ENCODE data around the gene MAD1L1. TPM values are rescaled to one million over a fixed set of nuclear protein-coding genes. Genes with fewer than 3 reads are reported as not detected.
A peak's percentile ranks its signal among the peaks of the same experiment; 100 is the strongest.

MAD1L1 gene
- total RNA-seq, 2 experiments from 2014 or later: 58.3 to 65.3 TPM

DNA sequence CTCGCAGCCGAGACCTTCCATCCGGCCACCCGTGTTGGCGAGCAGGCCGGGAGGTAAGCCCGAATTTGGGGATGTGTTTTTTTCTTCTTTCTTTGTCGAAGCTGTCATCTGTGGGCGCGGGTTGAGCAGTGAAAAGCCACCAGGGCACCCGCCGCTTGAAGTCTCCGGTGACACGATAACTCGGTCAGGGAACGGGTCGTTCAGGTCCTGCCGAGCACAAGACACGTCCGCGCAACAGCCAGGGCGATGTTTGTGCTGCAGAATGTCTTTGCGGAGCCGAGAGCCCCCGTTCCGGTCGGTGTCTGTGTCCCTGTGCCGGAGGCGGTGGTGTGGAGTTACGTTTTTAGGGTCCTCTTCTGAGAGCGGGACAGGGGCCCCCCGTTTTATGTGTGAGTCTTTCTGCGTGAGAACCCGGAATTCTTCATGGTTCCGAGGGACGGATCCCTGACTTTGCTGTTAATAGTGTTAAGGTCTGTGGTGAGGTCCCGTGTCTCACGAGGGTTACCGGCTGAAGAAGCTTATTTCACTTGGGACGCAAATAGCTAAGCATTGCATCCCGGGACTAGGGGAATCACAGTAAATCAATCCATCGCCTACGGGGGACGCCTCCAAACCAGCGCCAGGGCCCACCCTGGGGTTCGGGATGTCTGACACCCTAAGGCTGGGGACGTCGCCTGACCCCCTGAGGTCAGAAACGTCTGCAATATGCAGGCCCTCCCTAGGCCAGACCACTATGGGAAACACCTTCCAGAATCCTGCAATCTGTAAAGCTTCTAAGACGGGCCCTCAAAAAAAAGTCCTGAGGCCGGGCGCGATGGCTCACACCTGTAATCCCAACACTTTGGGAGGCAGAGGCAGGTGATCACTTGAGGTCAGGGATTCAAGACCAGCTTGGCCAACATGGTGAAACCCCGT lies 463.2 kb downstream of the MAD1L1 start:
- no peaks in the 10 kb centered on the region for H4K20me1 ChIP-seq (ENCODE audit: insufficient read depth, low read length)
- H3K4me2 ChIP-seq (ENCODE audit: low read length): no peak overlapping the region
- no peaks in the 10 kb centered on the region for H3K4me1 ChIP-seq (ENCODE audit: insufficient read depth, low read length, poor library complexity, severe bottlenecking)
- POLR2A ChIA-PET: no interaction called here
- H3K4me3 ChIP-seq (ENCODE audit: low read depth, low read length, poor library complexity, severe bottlenecking): no peak overlapping the region
- CTCF ChIA-PET (ENCODE audit: unreplicated experiment): no interaction called here
- intact Hi-C loops (cut with micrococcal nuclease; ENCODE audit: unreplicated experiment): no loop called here
- no peak overlapping the region for H2AFZ ChIP-seq (ENCODE audit: low read length)
- DNase-seq (ENCODE audit: low spot score): no peak
- BruUV-seq (replicated peaks): no TSS peak
- H3K27ac ChIP-seq (ENCODE audit: low read depth, low read length, poor library complexity, severe bottlenecking): no peak overlapping the region
- no peak for TF ChIP-seq EZH2phosphoT487 (IDR thresholded peaks at IDR 0.05; ENCODE audit: borderline replicate concordance, low read depth, low read length)
- TF ChIP-seq, protein P1, sequence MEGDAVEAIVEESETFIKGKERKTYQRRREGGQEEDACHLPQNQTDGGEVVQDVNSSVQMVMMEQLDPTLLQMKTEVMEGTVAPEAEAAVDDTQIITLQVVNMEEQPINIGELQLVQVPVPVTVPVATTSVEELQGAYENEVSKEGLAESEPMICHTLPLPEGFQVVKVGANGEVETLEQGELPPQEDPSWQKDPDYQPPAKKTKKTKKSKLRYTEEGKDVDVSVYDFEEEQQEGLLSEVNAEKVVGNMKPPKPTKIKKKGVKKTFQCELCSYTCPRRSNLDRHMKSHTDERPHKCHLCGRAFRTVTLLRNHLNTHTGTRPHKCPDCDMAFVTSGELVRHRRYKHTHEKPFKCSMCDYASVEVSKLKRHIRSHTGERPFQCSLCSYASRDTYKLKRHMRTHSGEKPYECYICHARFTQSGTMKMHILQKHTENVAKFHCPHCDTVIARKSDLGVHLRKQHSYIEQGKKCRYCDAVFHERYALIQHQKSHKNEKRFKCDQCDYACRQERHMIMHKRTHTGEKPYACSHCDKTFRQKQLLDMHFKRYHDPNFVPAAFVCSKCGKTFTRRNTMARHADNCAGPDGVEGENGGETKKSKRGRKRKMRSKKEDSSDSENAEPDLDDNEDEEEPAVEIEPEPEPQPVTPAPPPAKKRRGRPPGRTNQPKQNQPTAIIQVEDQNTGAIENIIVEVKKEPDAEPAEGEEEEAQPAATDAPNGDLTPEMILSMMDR (conservative IDR thresholded peaks at IDR 0.05; ENCODE audit: low read length): no peak
- H3K9me2 ChIP-seq (ENCODE audit: insufficient read depth, low read length): no peaks in the 10 kb centered on the region
- H3K36me3 ChIP-seq (ENCODE audit: insufficient read depth, low read length): no peaks in the 10 kb centered on the region
- no peaks in the 10 kb centered on the region for H3K9me3 ChIP-seq (ENCODE audit: low read length)
- H3K79me2 ChIP-seq (ENCODE audit: insufficient read depth, low read depth, low read length): no peaks in the 10 kb centered on the region

DNA sequence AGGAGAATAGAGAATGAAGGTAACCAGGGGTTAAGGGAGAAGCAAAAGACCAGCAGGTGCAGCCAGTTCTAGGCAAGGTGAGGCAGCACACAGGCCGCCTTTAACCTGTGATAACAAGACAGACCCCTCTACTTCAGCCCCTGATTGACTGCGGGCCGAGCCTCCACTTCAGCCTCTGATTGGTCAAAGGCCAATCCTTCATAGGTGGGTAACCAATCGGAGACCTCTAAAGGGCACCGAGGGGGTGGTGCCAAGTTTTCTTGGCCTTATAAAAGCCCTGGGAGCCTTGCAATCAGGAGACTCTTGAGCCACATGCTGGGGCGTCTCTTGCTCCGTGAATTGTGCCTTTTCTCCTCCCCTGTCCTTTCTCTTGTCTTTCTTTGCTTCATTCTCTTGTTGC lies 463.9 kb downstream of the MAD1L1 start:
- ChIA-PET CTCF (ENCODE audit: unreplicated experiment) (no interaction called here), POLR2A (no interaction called here)
- Histone ChIP-seq H3K4me2 (ENCODE audit: low read length) (no peak overlapping the region), H4K20me1 (ENCODE audit: insufficient read depth, low read length) (no peaks in the 10 kb centered on the region), H3K9me3 (ENCODE audit: low read length) (no peaks in the 10 kb centered on the region), H3K27ac (ENCODE audit: low read depth, low read length, poor library complexity, severe bottlenecking) (no peak overlapping the region), H2AFZ (ENCODE audit: low read length) (no peak overlapping the region), H3K4me3 (ENCODE audit: low read depth, low read length, poor library complexity, severe bottlenecking) (no peak overlapping the region), H3K4me1 (ENCODE audit: insufficient read depth, low read length, poor library complexity, severe bottlenecking) (no peaks in the 10 kb centered on the region), H3K36me3 (ENCODE audit: insufficient read depth, low read length) (no peaks in the 10 kb centered on the region), H3K79me2 (ENCODE audit: insufficient read depth, low read depth, low read length) (no peaks in the 10 kb centered on the region), H3K9me2 (ENCODE audit: insufficient read depth, low read length) (no peaks in the 10 kb centered on the region)
- peak; percentile 50 for DNase-seq (ENCODE audit: low spot score)
- TF ChIP-seq, protein P1 (conservative IDR thresholded peaks at IDR 0.05; ENCODE audit: low read length): no peak
- TF ChIP-seq EZH2phosphoT487 (IDR thresholded peaks at IDR 0.05; ENCODE audit: borderline replicate concordance, low read depth, low read length): no peak
- BruUV-seq (replicated peaks): no TSS peak
- intact Hi-C loops (cut with micrococcal nuclease; ENCODE audit: unreplicated experiment): no loop called here

DNA sequence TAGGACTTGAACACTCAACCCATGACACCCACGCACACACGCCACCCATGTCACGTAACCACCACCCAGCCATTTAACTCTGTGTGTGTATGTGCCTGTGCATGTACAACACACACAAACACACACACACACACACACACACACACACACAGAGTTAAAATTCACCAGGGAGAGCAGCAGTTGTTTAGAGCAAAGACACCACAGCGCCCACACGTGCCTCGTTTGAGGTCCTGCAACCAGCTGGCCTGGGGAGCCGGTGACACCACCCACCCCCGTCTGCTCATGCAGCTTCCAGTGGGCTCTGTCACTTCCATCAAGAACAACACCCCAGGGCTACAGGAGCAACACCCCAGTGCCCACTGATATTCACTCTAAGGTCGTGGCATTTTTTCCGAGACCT lies 465.2 kb downstream of the MAD1L1 start:
- Histone ChIP-seq H3K4me1 (ENCODE audit: insufficient read depth, low read length, poor library complexity, severe bottlenecking) (no peaks in the 10 kb centered on the region), H3K9me2 (ENCODE audit: insufficient read depth, low read length) (no peaks in the 10 kb centered on the region), H3K36me3 (ENCODE audit: insufficient read depth, low read length) (no peaks in the 10 kb centered on the region), H4K20me1 (ENCODE audit: insufficient read depth, low read length) (no peaks in the 10 kb centered on the region), H3K27ac (ENCODE audit: low read depth, low read length, poor library complexity, severe bottlenecking) (no peak overlapping the region), H2AFZ (ENCODE audit: low read length) (no peak overlapping the region), H3K4me2 (ENCODE audit: low read length) (no peak overlapping the region), H3K9me3 (ENCODE audit: low read length) (no peaks in the 10 kb centered on the region), H3K79me2 (ENCODE audit: insufficient read depth, low read depth, low read length) (no peaks in the 10 kb centered on the region), H3K4me3 (ENCODE audit: low read depth, low read length, poor library complexity, severe bottlenecking) (no peak overlapping the region)
- CTCF ChIA-PET (ENCODE audit: unreplicated experiment): no interaction called here
- BruUV-seq (replicated peaks): no TSS peak
- TF ChIP-seq, protein P1 (conservative IDR thresholded peaks at IDR 0.05; ENCODE audit: low read length): peak; percentile 62
- no peak for TF ChIP-seq EZH2phosphoT487 (IDR thresholded peaks at IDR 0.05; ENCODE audit: borderline replicate concordance, low read depth, low read length)
- DNase-seq (ENCODE audit: low spot score): peak; percentile 51
- POLR2A ChIA-PET: interaction anchor here (0.5 kb wide), 1 partner anchor 271 kb away, joined by 3 read pairs; no protein-coding TSS in a partner anchor
- intact Hi-C loops (cut with micrococcal nuclease; ENCODE audit: unreplicated experiment): no loop called here

Measured in OCI-LY7 (cell line).